ENCODE measurements around the gene KASH5. TPM values are rescaled to one million over a fixed set of nuclear protein-coding genes. Genes with fewer than 3 reads are reported as not detected.

KASH5 gene
- total and polyA plus RNA-seq, 2 of the 13 experiments (the other 11 are each of a cell fraction or from before 2014, with no cell fraction given): not detected

- TF ChIP-seq ZNF407 (CRISPR knock-in tag; IDR thresholded peaks at IDR 0.05; ENCODE audit: not compliant biosample characterization): peak; percentile 50
- TF ChIP-seq ZNF589 (CRISPR knock-in tag; conservative IDR thresholded peaks at IDR 0.05): no peak
- TF ChIP-seq KLF16 (CRISPR knock-in tag; IDR thresholded peaks at IDR 0.05): no peak
- TF ChIP-seq RAD21 (CRISPR knock-in tag; IDR thresholded peaks at IDR 0.05): peak; percentile 84
- no peak for TF ChIP-seq NFAT5 (CRISPR knock-in tag; IDR thresholded peaks at IDR 0.05)
- TF ChIP-seq RARA (CRISPR knock-in tag; IDR thresholded peaks at IDR 0.05): no peak
- peak; percentile 35; the same call in 1 of the 2 replicates for TF ChIP-seq SP4 (CRISPR knock-in tag; IDR thresholded peaks at IDR 0.05)
- TF ChIP-seq ZNF597 (CRISPR knock-in tag; IDR thresholded peaks at IDR 0.05): peak; percentile 96; the same call in 1 of the 2 replicates
- TF ChIP-seq ZBTB3 (CRISPR knock-in tag; IDR thresholded peaks at IDR 0.05; ENCODE audit: borderline replicate concordance, low read depth): no peak
- peak; percentile 64; the same call in 1 of the 3 replicates for TF ChIP-seq MXI1 (IDR thresholded peaks at IDR 0.05; ENCODE audit: borderline replicate concordance, low read depth, low read length)
- 0 out of 2 replicates have a peak, but pooled peaks have one; percentile 21 for TF ChIP-seq RELA (CRISPR knock-in tag; IDR thresholded peaks at IDR 0.05)
- no peak for TF ChIP-seq ZNF550 (CRISPR knock-in tag; IDR thresholded peaks at IDR 0.05; ENCODE audit: borderline replicate concordance)
- TF ChIP-seq ZNF460 (CRISPR knock-in tag; IDR thresholded peaks at IDR 0.05; ENCODE audit: borderline replicate concordance): no peak
These were observed 55.5 kb downstream of the KASH5 start (continued) for GRCh38 chr19:49443366-49444099.

Data from HepG2 (cell line).